ENCODE measurements around the gene PABPN1L. TPM values are rescaled to one million over a fixed set of nuclear protein-coding genes. Genes with fewer than 3 reads are reported as not detected.

PABPN1L gene
- total and polyA plus RNA-seq, 2 of the 8 experiments (the other 6 are each of a cell fraction or from before 2014, with no cell fraction given), result not detected

DNA sequence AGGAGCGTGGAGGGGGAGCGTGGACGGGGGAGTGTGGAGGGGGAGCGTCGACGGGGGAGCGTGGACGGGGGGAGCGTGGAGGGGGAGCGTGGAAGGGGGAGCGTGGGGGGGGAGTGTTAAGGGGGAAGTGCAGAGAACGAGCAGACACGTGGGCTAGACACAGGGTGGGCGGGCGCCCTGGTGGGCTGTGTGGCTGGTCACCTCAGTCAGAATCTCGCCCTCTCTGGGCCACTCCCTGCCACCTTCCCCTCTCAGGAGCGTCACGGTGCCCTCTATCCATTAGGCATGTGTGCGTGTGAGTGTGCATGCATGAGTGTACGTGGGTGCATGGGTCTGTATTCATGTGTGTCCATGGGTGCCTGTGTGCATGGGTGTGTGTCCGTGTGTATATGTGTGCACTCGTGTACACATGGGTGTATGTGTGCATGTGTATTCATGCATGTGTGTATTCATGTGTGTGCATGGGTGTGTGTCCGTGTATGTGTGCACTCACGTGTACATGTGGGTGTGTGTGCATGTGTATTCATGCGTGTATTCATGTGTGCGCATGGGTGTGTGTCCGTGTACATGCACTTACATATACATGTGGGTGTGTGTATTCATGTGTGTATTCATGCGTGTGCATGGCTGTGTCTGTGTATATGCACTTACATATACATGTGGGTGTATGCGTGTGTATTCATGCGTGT is 49.3 kb upstream of the PABPN1L start (continued):
- TF ChIP-seq, protein P1, sequence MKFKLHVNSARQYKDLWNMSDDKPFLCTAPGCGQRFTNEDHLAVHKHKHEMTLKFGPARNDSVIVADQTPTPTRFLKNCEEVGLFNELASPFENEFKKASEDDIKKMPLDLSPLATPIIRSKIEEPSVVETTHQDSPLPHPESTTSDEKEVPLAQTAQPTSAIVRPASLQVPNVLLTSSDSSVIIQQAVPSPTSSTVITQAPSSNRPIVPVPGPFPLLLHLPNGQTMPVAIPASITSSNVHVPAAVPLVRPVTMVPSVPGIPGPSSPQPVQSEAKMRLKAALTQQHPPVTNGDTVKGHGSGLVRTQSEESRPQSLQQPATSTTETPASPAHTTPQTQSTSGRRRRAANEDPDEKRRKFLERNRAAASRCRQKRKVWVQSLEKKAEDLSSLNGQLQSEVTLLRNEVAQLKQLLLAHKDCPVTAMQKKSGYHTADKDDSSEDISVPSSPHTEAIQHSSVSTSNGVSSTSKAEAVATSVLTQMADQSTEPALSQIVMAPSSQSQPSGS (IDR thresholded peaks at IDR 0.05; ENCODE audit: low read length), result no peak
- no peak for TF ChIP-seq RXRA (IDR thresholded peaks at IDR 0.05; ENCODE audit: insufficient read depth, low read depth, low read length)
- no peak for TF ChIP-seq SP4 (IDR thresholded peaks at IDR 0.05; ENCODE audit: low read length)
- TF ChIP-seq SIRT6 (IDR thresholded peaks at IDR 0.05; ENCODE audit: low read length), result no peak
- TF ChIP-seq YY1 (IDR thresholded peaks at IDR 0.05; ENCODE audit: low read depth, low read length), result no peak
- TF ChIP-seq CHD1 (IDR thresholded peaks at IDR 0.05; ENCODE audit: low read depth, low read length), result no peak
- TF ChIP-seq SP1 (IDR thresholded peaks at IDR 0.05; ENCODE audit: low read depth, low read length), result no peak
- no peak for TF ChIP-seq NRF1 (IDR thresholded peaks at IDR 0.05; ENCODE audit: low read depth, low read length)
- no peak for TF ChIP-seq SIN3A (conservative IDR thresholded peaks at IDR 0.05 in 1 of 2, IDR thresholded peaks at IDR 0.05 in 1 of 2; ENCODE audit: low read depth in 1 of 2, low read length in 2 of 2)

Measured in H1 (cell line).